Esophagus muscularis mucosa (tissue), 3 donors: ENCODE measurements around the gene NRXN3.

Experiments
- CTCF ChIP-seq, 3 experiments: fragments of 200-600 bp in 2 of 3; fragments of 450-650 bp in 1 of 3; sonication (generic) in 2 of 3; IDR thresholded peaks; one replicate each; pipeline ENCODE4 v1.5.1; 2017 to 2019; ENCODE audit warnings: antibody characterized with exemption in 3 of 3, mild to moderate bottlenecking in 2 of 3, moderate library complexity in 1 of 3
- POLR2A ChIP-seq: fragments of 450-650 bp; IDR thresholded peaks from one replicate; pipeline ENCODE4 v1.6.1; 2017; ENCODE audit warnings: antibody characterized with exemption, moderate library complexity, mild to moderate bottlenecking, low read depth

- TF ChIP-seq CTCF (IDR thresholded peaks at IDR 0.05) (no peak), POLR2A (no peak)
Observed at GRCh38 chr14:79855789-79856188, 1685.6 kb downstream of the NRXN3 start.
